Karpas-422 (cell line): ENCODE data around the gene C4A. TPM values are rescaled to one million over a fixed set of nuclear protein-coding genes. Genes with fewer than 3 reads are reported as not detected.
"Not testable (repeated sequence)": the region's sequence is repeated elsewhere in the genome, so short reads cannot be mapped to it uniquely, and the experiment has no call there.

Experiments
- DNase-seq: peaks from one replicate; pipeline ENCODE4 v3.0.0-alpha.2; 2015
- H2AFZ ChIP-seq: fragments of 200-600 bp; sonication (generic); 2 replicates; pipeline ENCODE4 v1.6.1; 2014; ENCODE audit warnings: antibody characterized with exemption, low read length, mixed read lengths
- H3K27ac ChIP-seq: fragments of 200-600 bp; sonication (generic); 2 replicates; pipeline ENCODE4 v1.5.1; 2014; ENCODE audit warnings: mild to moderate bottlenecking, low read length, moderate library complexity
- H3K27me3 ChIP-seq: fragments of 200-600 bp; sonication (generic); 2 replicates; pipeline ENCODE4 v1.6.1; 2014; ENCODE audit warnings: low read length, mixed read lengths
- H3K36me3 ChIP-seq: fragments of 200-600 bp; sonication (generic); 2 replicates; pipeline ENCODE4 v1.6.1; 2014; ENCODE audit warnings: low read length, mixed read lengths; ENCODE audit not compliant: insufficient read depth
- H3K4me1 ChIP-seq: fragments of 200-600 bp; sonication (generic); 2 replicates; pipeline ENCODE4 v1.6.1; 2014; ENCODE audit warnings: mild to moderate bottlenecking, low read length, mixed read lengths
- H3K4me2 ChIP-seq: fragments of 200-600 bp; sonication (generic); 2 replicates; pipeline ENCODE4 v1.6.1; 2014; ENCODE audit warnings: low read length, low read depth, mild to moderate bottlenecking; ENCODE audit not compliant: poor library complexity, severe bottlenecking
- H3K4me3 ChIP-seq: fragments of 200-600 bp; sonication (generic); 2 replicates; pipeline ENCODE4 v1.5.1; 2014; ENCODE audit warnings: mild to moderate bottlenecking, antibody characterized with exemption, low read length, mixed read lengths
- H3K79me2 ChIP-seq: fragments of 200-600 bp; sonication (generic); 2 replicates; pipeline ENCODE4 v1.6.1; 2014; ENCODE audit warnings: mild to moderate bottlenecking, low read length, mixed read lengths
- H3K9ac ChIP-seq: fragments of 200-600 bp; sonication (generic); 2 replicates; pipeline ENCODE4 v1.6.0; 2014; ENCODE audit warnings: low read length
- H3K9me2 ChIP-seq: fragments of 200-600 bp; sonication (generic), shearing (Covaris generic); replicated peaks from 2 replicates; pipeline ENCODE4 v1.6.0; 2014; ENCODE audit warnings: mild to moderate bottlenecking, low read length, moderate library complexity; ENCODE audit not compliant: insufficient read depth
- H3K9me3 ChIP-seq: fragments of 300-700, 200-600 bp; sonication (generic); 2 replicates; pipeline ENCODE4 v1.6.1; 2014; ENCODE audit warnings: low read length, mixed read lengths
- H4K20me1 ChIP-seq: fragments of 200-600 bp; sonication (generic); 2 replicates; pipeline ENCODE4 v1.6.1; 2014; ENCODE audit warnings: mild to moderate bottlenecking, antibody characterized with exemption, low read length, low read depth; ENCODE audit not compliant: insufficient read depth
- total RNA-seq: library from RNA; depleted of rRNA; stranded (reverse); fragments of >200 nt; shearing (Covaris generic); gene quantifications from 2 replicates; pipeline ENCODE4 v1.2.3, GENCODE V29; 2014; ENCODE audit warnings: low replicate concordance; rRNA removed

The C4A gene
- 2.9 and 3.8 TPM in 2 replicates for total RNA-seq

DNA sequence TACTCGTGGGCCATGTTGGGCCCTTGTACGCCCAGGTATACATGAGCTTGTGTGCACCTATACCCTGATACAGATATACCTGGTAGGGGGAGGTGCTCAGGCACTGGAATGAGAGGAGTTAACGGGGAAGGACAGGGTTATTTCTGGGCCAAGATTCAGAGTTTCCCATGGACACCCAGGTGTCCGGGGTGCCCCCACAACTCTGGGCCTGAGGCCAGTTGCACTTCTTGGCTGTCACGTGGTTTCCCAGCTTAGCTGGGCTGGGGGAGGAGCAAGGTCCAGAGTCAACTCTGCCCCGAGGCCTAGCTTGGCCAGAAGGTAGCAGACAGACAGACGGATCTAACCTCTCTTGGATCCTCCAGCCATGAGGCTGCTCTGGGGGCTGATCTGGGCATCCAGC is at the start of gene C4A:
Gene C4A, plus strand, starts transcription at position 314 of the 400 bp plus-strand sequence. Its CDS starts 51 bp downstream, at position 365.
- not testable (repeated sequence) for H3K4me1 ChIP-seq, H3K4me2 ChIP-seq, H3K27me3 ChIP-seq, H3K9ac ChIP-seq, H4K20me1 ChIP-seq, H2AFZ ChIP-seq, H3K4me3 ChIP-seq, H3K9me3 ChIP-seq, H3K36me3 ChIP-seq, H3K79me2 ChIP-seq, DNase-seq, H3K27ac ChIP-seq, H3K9me2 ChIP-seq

DNA sequence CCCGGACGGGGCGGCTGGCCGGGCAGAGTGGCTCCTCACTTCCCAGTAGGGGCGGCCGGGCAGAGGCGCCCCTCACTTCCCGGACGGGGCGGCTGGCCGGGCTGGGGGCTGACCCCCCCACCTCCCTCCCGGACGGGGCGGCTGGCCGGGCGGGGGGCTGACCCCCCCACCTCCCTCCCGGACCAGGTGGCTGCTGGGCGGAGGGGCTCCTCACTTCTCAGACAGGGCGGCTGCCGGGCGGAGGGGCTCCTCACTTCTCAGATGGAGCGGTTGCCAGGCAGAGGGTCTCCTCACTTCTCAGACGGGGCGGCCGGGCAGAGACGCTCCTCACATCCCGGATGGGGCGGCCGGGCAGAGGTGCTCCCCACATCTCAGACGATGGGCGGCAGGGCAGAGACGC is 49.7 kb upstream of the C4A start:
- not testable (repeated sequence) for DNase-seq, H3K4me1 ChIP-seq, H3K4me3 ChIP-seq, H3K27ac ChIP-seq, H3K9ac ChIP-seq, H3K79me2 ChIP-seq, H3K36me3 ChIP-seq, H3K9me2 ChIP-seq, H2AFZ ChIP-seq, H3K9me3 ChIP-seq, H4K20me1 ChIP-seq, H3K27me3 ChIP-seq, H3K4me2 ChIP-seq

- Histone ChIP-seq H3K36me3 (no peaks in the 10 kb centered on the region), H3K9me3 (no peaks in the 10 kb centered on the region), H3K4me2 (no peak overlapping the region), H4K20me1 (no peaks in the 10 kb centered on the region), H2AFZ (no peak overlapping the region), H3K79me2 (no peaks in the 10 kb centered on the region), H3K9me2 (no peaks in the 10 kb centered on the region), H3K9ac (no peak overlapping the region), H3K27me3 (no peaks in the 10 kb centered on the region), H3K4me1 (no peaks in the 10 kb centered on the region), H3K27ac (no peak overlapping the region), H3K4me3 (no peak overlapping the region)
- no peak for DNase-seq
These were observed 48.3 kb upstream of the C4A start for GRCh38 chr6:31933537-31933936.

GRCh38 chr6:31935021-31935420 is 46.8 kb upstream of the C4A start:
- Histone ChIP-seq H3K9ac (no peak overlapping the region), H3K4me3 (no peak overlapping the region), H3K79me2 (no peaks in the 10 kb centered on the region), H3K27ac (no peak overlapping the region), H3K9me3 (no peaks in the 10 kb centered on the region), H2AFZ (no peak overlapping the region), H4K20me1 (no peaks in the 10 kb centered on the region), H3K4me1 (peaks cover under 1% of the 10 kb centered on the region; the same call in 1 of the 2 replicates), H3K27me3 (no peaks in the 10 kb centered on the region), H3K36me3 (no peaks in the 10 kb centered on the region), H3K9me2 (no peaks in the 10 kb centered on the region), H3K4me2 (no peak overlapping the region)
- no peak for DNase-seq

DNA sequence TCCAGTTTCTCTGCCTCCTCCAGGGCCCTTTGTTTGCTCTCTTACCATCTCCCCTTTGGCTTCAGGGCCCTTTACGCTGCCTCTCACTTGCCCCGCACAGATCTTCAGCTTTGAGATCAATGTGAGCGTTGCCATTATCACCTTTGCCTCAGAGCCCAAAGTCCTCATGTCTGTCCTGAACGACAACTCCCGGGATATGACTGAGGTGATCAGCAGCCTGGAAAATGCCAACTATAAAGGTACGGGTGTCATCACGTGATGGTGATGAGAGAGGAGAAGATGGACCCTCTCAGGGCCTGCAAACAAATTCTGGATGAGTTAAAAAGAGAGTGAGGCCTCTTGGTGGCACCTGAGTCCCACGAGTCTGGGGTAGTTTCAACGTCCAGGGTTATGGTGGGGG is 46.0 kb upstream of the C4A start:
- Histone ChIP-seq H2AFZ (no peak overlapping the region), H3K4me2 (no peak overlapping the region), H3K9ac (no peak overlapping the region), H3K4me1 (peaks cover 4% of the 10 kb centered on the region; the same call in 1 of the 2 replicates), H3K36me3 (no peaks in the 10 kb centered on the region), H3K27ac (no peak overlapping the region), H3K9me3 (no peaks in the 10 kb centered on the region), H3K9me2 (no peaks in the 10 kb centered on the region), H3K79me2 (no peaks in the 10 kb centered on the region), H3K4me3 (no peak overlapping the region), H3K27me3 (no peaks in the 10 kb centered on the region), H4K20me1 (no peaks in the 10 kb centered on the region)
- no peak for DNase-seq

GRCh38 chr6:31940256-31940664 is 41.6 kb upstream of the C4A start:
- Histone ChIP-seq H3K4me1 (peaks cover 4% of the 10 kb centered on the region; the same call in 1 of the 2 replicates), H4K20me1 (no peaks in the 10 kb centered on the region), H3K9me3 (no peaks in the 10 kb centered on the region), H2AFZ (no peak overlapping the region), H3K27ac (no peak overlapping the region), H3K9ac (no peak overlapping the region), H3K4me2 (no peak overlapping the region), H3K79me2 (no peaks in the 10 kb centered on the region), H3K9me2 (no peaks in the 10 kb centered on the region), H3K27me3 (no peaks in the 10 kb centered on the region), H3K36me3 (no peaks in the 10 kb centered on the region), H3K4me3 (no peak overlapping the region)
- peak; percentile 39 for DNase-seq

GRCh38 chr6:31943742-31944141 is 38.1 kb upstream of the C4A start:
- Histone ChIP-seq H3K9ac (no peak overlapping the region), H4K20me1 (no peaks in the 10 kb centered on the region), H3K9me2 (no peaks in the 10 kb centered on the region), H2AFZ (no peak overlapping the region), H3K27ac (no peak overlapping the region), H3K27me3 (no peaks in the 10 kb centered on the region), H3K4me1 (peaks cover 4% of the 10 kb centered on the region; the same call in 1 of the 2 replicates), H3K4me2 (no peak overlapping the region), H3K4me3 (no peak overlapping the region), H3K36me3 (no peaks in the 10 kb centered on the region), H3K9me3 (no peaks in the 10 kb centered on the region), H3K79me2 (no peaks in the 10 kb centered on the region)
- DNase-seq = no peak

- no peak overlapping the region for H3K4me2 ChIP-seq
- H2AFZ ChIP-seq = no peak overlapping the region
These were observed 36.7 kb upstream of the C4A start for GRCh38 chr6:31945154-31945506.

More at GRCh38 chr6:31945154-31945506, 36.7 kb upstream of the C4A start:
- no peak overlapping the region for H3K27ac ChIP-seq
- no peaks in the 10 kb centered on the region for H3K79me2 ChIP-seq
- no peaks in the 10 kb centered on the region for H4K20me1 ChIP-seq
- no peak overlapping the region for H3K9ac ChIP-seq
- no peak overlapping the region for H3K4me3 ChIP-seq
- no peaks in the 10 kb centered on the region for H3K9me2 ChIP-seq
- peaks cover 3% of the 10 kb centered on the region; the same call in 1 of the 2 replicates for H3K4me1 ChIP-seq
- no peaks in the 10 kb centered on the region for H3K9me3 ChIP-seq
- no peak for DNase-seq
- H3K27me3 ChIP-seq = no peaks in the 10 kb centered on the region
- no peaks in the 10 kb centered on the region for H3K36me3 ChIP-seq
